ENCODE data around the gene PDZRN3. TPM values are rescaled to one million over a fixed set of nuclear protein-coding genes. Genes with fewer than 3 reads are reported as not detected.

PDZRN3 gene
- total RNA-seq, 1 experiment from 2014 or later: 0.17 TPM

GRCh38 chr3:73655197-73655596 is 30.5 kb upstream of the PDZRN3 start:
- no peak overlapping the region for H3K9ac ChIP-seq (ENCODE audit: low read length)
- ATAC-seq (no peak), DNase-seq (ENCODE audit: low read depth, low spot score) (no peak)
- BruUV-seq (replicated peaks): no TSS peak
- no peaks in the 10 kb centered on the region for H3K36me3 ChIP-seq (ENCODE audit: control insufficient read depth in 1 of 2, insufficient read depth in 2 of 2, low read length in 2 of 2)
- no peaks in the 10 kb centered on the region for H3K9me2 ChIP-seq (ENCODE audit: insufficient read depth)
- no peak overlapping the region for H2AFZ ChIP-seq (ENCODE audit: low read depth, low read length, poor library complexity, severe bottlenecking)
- POLR2A ChIA-PET: no interaction called here
- no peak overlapping the region for H3K4me3 ChIP-seq (replicated peaks in 1 of 2; ENCODE audit: low read depth in 1 of 2, low read length in 2 of 2)
- intact Hi-C loops (cut with micrococcal nuclease): no loop called here
- TF ChIP-seq EGR1 (IDR thresholded peaks at IDR 0.05; ENCODE audit: low read depth): no peak
- TF ChIP-seq, protein P1, sequence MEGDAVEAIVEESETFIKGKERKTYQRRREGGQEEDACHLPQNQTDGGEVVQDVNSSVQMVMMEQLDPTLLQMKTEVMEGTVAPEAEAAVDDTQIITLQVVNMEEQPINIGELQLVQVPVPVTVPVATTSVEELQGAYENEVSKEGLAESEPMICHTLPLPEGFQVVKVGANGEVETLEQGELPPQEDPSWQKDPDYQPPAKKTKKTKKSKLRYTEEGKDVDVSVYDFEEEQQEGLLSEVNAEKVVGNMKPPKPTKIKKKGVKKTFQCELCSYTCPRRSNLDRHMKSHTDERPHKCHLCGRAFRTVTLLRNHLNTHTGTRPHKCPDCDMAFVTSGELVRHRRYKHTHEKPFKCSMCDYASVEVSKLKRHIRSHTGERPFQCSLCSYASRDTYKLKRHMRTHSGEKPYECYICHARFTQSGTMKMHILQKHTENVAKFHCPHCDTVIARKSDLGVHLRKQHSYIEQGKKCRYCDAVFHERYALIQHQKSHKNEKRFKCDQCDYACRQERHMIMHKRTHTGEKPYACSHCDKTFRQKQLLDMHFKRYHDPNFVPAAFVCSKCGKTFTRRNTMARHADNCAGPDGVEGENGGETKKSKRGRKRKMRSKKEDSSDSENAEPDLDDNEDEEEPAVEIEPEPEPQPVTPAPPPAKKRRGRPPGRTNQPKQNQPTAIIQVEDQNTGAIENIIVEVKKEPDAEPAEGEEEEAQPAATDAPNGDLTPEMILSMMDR (IDR thresholded peaks at IDR 0.05 in 2 of 3, conservative IDR thresholded peaks at IDR 0.05 in 1 of 3; ENCODE audit: borderline replicate concordance in 1 of 3, insufficient read depth in 1 of 3, low read depth in 2 of 3, low read length in 2 of 3): no peak
- H4K20me1 ChIP-seq (ENCODE audit: insufficient read depth): no peaks in the 10 kb centered on the region
- H3K4me2 ChIP-seq (ENCODE audit: low read length): no peak overlapping the region
- RAD21 ChIA-PET (ENCODE audit: low non-redundant PET in 1 of 2, low total read pairs in 2 of 2, uncharacterized antibody in 2 of 2, unreplicated experiment in 2 of 2): no interaction called here
- H3K4me1 ChIP-seq (ENCODE audit: control insufficient read depth in 1 of 2, insufficient read depth in 2 of 2, low read length in 2 of 2): no peaks in the 10 kb centered on the region
- H3K79me2 ChIP-seq (ENCODE audit: insufficient read depth, low read length): no peaks in the 10 kb centered on the region
- peaks cover 0 to 12% of the 10 kb centered on the region in 2 experiments; a peak in 1 of 4 replicates for H3K9me3 ChIP-seq (ENCODE audit: control insufficient read depth in 1 of 2, insufficient read depth in 1 of 2, low read depth in 1 of 2, low read length in 2 of 2)
- H3K27ac ChIP-seq (ENCODE audit: low read depth, low read length): no peak overlapping the region
- CTCF ChIA-PET: no interaction called here
- no peaks in the 10 kb centered on the region for H3K27me3 ChIP-seq (ENCODE audit: insufficient read depth, low read length)

DNA sequence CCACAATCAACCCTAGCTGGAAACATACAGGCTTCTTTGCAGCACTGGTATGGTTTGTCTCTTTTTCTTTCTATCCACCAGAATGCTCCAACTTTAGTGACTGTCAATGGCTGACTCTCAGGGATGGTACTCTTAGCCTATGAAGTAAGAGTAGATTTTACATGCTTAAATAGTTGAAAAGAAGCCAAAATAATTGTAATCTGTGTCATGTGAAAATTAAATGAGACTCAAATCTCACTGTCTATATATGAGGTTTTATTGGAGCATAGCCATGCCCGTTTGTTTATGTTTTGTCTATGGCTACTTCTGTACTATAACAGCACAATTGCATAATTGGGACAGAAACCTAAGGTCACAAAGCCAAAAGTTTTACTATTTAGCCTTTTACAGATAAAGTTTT is 29.1 kb upstream of the PDZRN3 start:
- Histone ChIP-seq H3K9me3 (ENCODE audit: control insufficient read depth in 1 of 2, insufficient read depth in 1 of 2, low read depth in 1 of 2, low read length in 2 of 2) (peaks cover 0 to 5% of the 10 kb centered on the region in 2 experiments; a peak in 1 of 4 replicates), H3K4me1 (ENCODE audit: control insufficient read depth in 1 of 2, insufficient read depth in 2 of 2, low read length in 2 of 2) (no peaks in the 10 kb centered on the region), H3K79me2 (ENCODE audit: insufficient read depth, low read length) (no peaks in the 10 kb centered on the region), H3K27ac (ENCODE audit: low read depth, low read length) (no peak overlapping the region), H3K9ac (ENCODE audit: low read length) (no peak overlapping the region), H3K9me2 (ENCODE audit: insufficient read depth) (no peaks in the 10 kb centered on the region), H2AFZ (ENCODE audit: low read depth, low read length, poor library complexity, severe bottlenecking) (no peak overlapping the region), H3K4me3 (replicated peaks in 1 of 2; ENCODE audit: low read depth in 1 of 2, low read length in 2 of 2) (no peak overlapping the region), H3K27me3 (ENCODE audit: insufficient read depth, low read length) (no peaks in the 10 kb centered on the region), H3K4me2 (ENCODE audit: low read length) (no peak overlapping the region), H3K36me3 (ENCODE audit: control insufficient read depth in 1 of 2, insufficient read depth in 2 of 2, low read length in 2 of 2) (no peaks in the 10 kb centered on the region), H4K20me1 (ENCODE audit: insufficient read depth) (no peaks in the 10 kb centered on the region)
- BruUV-seq (replicated peaks): no TSS peak
- POLR2A ChIA-PET: no interaction called here
- RAD21 ChIA-PET (ENCODE audit: low non-redundant PET in 1 of 2, low total read pairs in 2 of 2, uncharacterized antibody in 2 of 2, unreplicated experiment in 2 of 2): no interaction called here
- no peak for ATAC-seq
- intact Hi-C loops (cut with micrococcal nuclease): no loop called here
- DNase-seq (ENCODE audit: low read depth, low spot score): no peak
- CTCF ChIA-PET: no interaction called here
- TF ChIP-seq ZNF274 (IDR thresholded peaks at IDR 0.05; ENCODE audit: low read depth, low read length) (no peak), SRF (IDR thresholded peaks at IDR 0.05; ENCODE audit: low read depth) (no peak), EZH2phosphoT487 (IDR thresholded peaks at IDR 0.05; ENCODE audit: borderline replicate concordance) (no peak), JUND (IDR thresholded peaks at IDR 0.05) (no peak), YY1 (IDR thresholded peaks at IDR 0.05; ENCODE audit: extremely low read depth, insufficient replicate concordance, low read depth, low read length) (no peak), SIN3A (IDR thresholded peaks at IDR 0.05; ENCODE audit: low read depth) (no peak), CEBPB (IDR thresholded peaks at IDR 0.05; ENCODE audit: low read depth) (no peak), RAD21 (IDR thresholded peaks at IDR 0.05; ENCODE audit: low read depth) (no peak)
- TF ChIP-seq, protein P1 (IDR thresholded peaks at IDR 0.05 in 2 of 3, conservative IDR thresholded peaks at IDR 0.05 in 1 of 3; ENCODE audit: borderline replicate concordance in 1 of 3, insufficient read depth in 1 of 3, low read depth in 2 of 3, low read length in 2 of 3): no peak
- TF ChIP-seq, protein P2, sequence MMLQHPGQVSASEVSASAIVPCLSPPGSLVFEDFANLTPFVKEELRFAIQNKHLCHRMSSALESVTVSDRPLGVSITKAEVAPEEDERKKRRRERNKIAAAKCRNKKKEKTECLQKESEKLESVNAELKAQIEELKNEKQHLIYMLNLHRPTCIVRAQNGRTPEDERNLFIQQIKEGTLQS (IDR thresholded peaks at IDR 0.05): no peak
- TF ChIP-seq, protein P3, sequence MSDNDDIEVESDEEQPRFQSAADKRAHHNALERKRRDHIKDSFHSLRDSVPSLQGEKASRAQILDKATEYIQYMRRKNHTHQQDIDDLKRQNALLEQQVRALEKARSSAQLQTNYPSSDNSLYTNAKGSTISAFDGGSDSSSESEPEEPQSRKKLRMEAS (IDR thresholded peaks at IDR 0.05): no peak

All from HCT116 (cell line).